GM06990 (cell line): ENCODE data around the gene PNPLA3.

Experiments
- DNase-seq: peaks from one replicate; pipeline ENCODE4 v3.0.0-alpha.2; 2011; ENCODE audit not compliant: insufficient read length; ENCODE audit errors: extremely low read depth
- H3K27me3 ChIP-seq: replicated peaks from 2 replicates; pipeline ENCODE4 v1.6.0; 2011; ENCODE audit warnings: low read length; ENCODE audit not compliant: control insufficient read depth, insufficient read depth
- H3K36me3 ChIP-seq: 2 replicates; pipeline ENCODE4 v1.5.1; 2011; ENCODE audit warnings: low read length; ENCODE audit not compliant: control insufficient read depth, insufficient read depth
- H3K4me3 ChIP-seq: replicated peaks from 2 replicates; pipeline ENCODE4 v1.5.1; 2011; ENCODE audit warnings: low read depth, mild to moderate bottlenecking, control low read depth, low read length
- TF ChIP-seq, protein P1 (sequence below): IDR thresholded peaks from 2 replicates; pipeline ENCODE4 v1.5.1; 2011; ENCODE audit warnings: low read length, control low read depth, mild to moderate bottlenecking, inconsistent platforms; ENCODE audit not compliant: insufficient read depth, poor library complexity, severe bottlenecking

The PNPLA3 gene

DNA sequence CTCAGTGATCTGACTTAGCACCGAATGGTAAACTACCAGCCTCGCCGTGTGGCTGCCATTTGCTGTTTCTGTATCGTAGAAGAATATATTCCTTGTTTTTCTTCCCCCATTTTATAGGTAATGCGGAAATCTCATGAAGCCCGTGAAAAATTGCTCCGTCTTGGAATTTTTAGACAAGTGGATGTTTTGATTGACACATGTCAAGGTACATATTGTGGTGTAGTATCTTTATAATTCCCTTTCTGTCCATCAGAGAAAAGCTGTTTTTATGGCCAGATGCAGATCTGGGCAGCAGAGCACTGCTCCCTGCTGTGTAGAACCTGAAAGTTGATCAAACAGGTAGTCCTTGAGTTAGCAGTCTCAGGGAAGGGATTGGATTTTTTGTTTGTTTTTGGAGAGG is 45.0 kb downstream of the PNPLA3 start:
- Histone ChIP-seq H3K27me3 (no peaks in the 10 kb centered on the region), H3K4me3 (no peak overlapping the region), H3K36me3 (peaks cover 28% of the 10 kb centered on the region)
- TF ChIP-seq, protein P1, sequence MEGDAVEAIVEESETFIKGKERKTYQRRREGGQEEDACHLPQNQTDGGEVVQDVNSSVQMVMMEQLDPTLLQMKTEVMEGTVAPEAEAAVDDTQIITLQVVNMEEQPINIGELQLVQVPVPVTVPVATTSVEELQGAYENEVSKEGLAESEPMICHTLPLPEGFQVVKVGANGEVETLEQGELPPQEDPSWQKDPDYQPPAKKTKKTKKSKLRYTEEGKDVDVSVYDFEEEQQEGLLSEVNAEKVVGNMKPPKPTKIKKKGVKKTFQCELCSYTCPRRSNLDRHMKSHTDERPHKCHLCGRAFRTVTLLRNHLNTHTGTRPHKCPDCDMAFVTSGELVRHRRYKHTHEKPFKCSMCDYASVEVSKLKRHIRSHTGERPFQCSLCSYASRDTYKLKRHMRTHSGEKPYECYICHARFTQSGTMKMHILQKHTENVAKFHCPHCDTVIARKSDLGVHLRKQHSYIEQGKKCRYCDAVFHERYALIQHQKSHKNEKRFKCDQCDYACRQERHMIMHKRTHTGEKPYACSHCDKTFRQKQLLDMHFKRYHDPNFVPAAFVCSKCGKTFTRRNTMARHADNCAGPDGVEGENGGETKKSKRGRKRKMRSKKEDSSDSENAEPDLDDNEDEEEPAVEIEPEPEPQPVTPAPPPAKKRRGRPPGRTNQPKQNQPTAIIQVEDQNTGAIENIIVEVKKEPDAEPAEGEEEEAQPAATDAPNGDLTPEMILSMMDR: no peak
- DNase-seq: no peak

DNA sequence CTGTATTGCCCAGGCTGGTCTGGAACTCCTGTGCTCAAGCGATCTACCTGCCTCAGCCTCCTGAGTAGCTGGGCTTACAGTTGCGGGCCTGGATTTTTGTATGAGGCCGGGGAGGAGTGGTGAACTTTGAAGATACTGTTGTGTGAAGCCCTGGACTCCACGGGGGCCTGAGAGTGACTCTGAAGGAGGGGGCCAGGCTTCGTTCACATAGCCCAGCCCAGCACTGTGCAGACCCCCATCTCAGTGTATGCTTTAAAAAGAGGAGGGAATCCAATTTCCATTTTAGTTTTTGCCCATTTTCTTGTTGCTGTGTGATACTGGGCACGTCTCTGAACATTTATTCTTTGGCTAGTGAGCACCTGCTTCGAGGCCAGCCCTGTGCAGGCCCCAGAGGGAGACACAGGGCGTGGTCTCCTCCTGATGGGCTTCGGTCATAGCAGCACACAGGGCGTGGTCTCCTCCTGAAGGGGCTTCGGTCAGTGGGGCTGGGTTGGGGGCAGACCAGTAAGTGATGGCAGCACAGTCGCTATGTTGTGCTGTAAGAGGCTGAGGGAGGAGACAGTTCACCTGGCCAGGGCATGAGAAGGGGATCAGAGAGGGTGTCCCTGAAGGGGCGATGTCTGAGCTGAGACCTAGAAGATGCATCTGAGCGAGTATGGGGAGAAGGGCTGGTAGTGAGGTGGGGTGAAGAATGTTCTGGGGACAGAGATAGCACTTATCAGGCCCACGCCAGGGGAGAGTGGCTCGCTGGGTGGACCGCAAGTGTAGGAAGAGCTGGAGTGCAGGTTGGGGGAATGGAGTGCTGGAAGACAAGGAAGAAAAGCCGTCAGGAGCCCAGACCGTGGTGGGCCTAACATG is 45.6 kb downstream of the PNPLA3 start:
- no peak overlapping the region for H3K4me3 ChIP-seq
- DNase-seq: no peak
- H3K36me3 ChIP-seq: peaks cover 24% of the 10 kb centered on the region
- TF ChIP-seq, protein P1: no peak
- H3K27me3 ChIP-seq: no peaks in the 10 kb centered on the region

DNA sequence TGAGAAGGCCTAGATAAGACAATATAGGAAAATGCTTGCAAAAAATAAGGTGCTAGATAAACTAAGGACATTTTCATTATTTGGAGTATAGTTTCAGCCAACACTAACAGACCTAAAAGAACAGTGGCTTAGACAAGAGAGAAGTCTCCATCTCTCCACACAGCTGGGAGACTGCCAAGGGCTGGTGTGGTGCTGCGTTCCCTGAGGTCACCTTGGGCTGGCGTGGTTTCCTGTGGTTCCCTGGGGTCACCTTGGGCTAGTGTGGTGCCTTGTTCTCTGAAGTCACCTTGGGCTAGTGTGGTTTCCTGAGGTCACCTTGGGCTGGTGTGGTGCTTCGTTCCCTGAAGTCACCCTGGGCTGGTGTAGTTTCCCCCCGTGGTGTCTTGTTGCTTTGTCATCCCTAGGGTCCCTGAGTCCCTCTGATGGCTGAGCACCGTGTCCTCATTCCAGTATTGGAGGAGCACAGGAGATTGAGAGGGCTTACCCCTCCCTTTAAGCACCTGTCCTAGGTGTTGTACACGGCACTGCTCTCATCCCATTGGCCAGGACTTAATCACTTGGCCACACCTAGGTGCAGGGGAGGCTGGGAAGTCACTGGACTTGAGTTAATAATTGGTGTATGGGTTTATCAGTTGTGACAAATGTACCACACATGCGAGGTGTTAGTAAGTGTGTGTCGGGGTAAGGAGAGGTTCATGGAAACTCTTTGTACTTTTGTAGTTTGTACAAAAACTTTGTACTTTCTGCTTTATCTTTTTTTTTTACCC is 46.6 kb downstream of the PNPLA3 start:
- peaks cover 19% of the 10 kb centered on the region for H3K36me3 ChIP-seq
- TF ChIP-seq, protein P1: no peak
- no peak for DNase-seq
- H3K4me3 ChIP-seq: no peak overlapping the region
- H3K27me3 ChIP-seq: no peaks in the 10 kb centered on the region

DNA sequence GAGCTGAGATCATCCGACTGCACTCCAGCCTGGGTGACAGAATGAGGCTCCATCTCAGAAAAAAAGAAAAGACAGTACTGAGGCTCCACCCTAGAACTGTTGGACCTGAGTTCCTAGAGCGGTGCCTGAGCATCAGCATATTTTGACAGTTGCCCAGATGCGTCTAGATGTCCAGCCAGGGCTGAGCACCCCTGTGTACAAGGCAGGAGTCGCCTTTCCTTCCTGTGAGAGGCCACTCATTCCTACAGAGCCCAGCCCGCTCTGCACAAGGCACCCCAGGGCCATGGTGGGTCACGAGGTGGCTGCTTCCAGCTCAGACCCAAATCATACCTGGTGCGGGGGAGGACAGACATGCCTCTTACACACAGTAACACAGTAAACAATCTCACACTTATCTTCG is 47.5 kb downstream of the PNPLA3 start:
- Histone ChIP-seq H3K27me3 (no peaks in the 10 kb centered on the region), H3K36me3 (peaks cover 21% of the 10 kb centered on the region), H3K4me3 (no peak overlapping the region)
- DNase-seq: no peak
- TF ChIP-seq, protein P1: no peak

DNA sequence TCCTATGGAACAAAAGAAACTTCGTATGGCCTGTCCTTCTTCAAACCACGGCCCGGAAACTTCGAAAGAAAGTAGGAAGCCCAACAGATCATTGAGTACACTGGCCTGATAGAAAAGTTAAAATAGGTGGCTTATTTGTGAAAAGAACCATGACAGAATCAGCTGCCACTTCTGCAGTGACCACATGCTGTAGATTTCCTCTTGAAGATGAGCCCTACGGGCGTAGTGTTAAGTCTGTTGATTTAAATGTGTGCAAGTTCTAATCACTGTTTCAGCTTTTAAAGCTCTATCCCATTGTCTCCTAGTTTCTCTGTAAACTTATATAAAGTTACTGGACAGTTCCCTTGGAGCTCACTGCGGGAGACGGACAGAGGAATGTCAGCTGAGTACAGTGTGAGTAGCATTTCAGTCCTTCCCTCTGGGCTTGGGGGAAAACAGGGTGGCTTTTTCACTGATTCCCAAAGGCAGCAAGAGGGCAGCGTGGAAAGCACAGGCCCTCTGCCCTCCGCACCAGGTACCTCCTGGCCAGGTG is 49.4 kb downstream of the PNPLA3 start:
- no peak overlapping the region for H3K4me3 ChIP-seq
- no peaks in the 10 kb centered on the region for H3K27me3 ChIP-seq
- DNase-seq: no peak
- H3K36me3 ChIP-seq: peaks cover 24% of the 10 kb centered on the region
- TF ChIP-seq, protein P1: no peak
